GM12878 (cell line): ENCODE data around the gene GSK3A. TPM values are rescaled to one million over a fixed set of nuclear protein-coding genes. Genes with fewer than 3 reads are reported as not detected.

Experiments
- ESRRA ChIP-seq: IDR thresholded peaks from 2 replicates; pipeline ENCODE4 v1.6.1; 2012; ENCODE audit warnings: mild to moderate bottlenecking, low read length, improper control_type of control experiment
- FOXM1 ChIP-seq: IDR thresholded peaks from 2 replicates; pipeline ENCODE4 v1.6.1; 2012; ENCODE audit warnings: low read depth, mild to moderate bottlenecking, inconsistent platforms, low read length, moderate library complexity
- HCFC1 ChIP-seq: fragments of 150-350 bp; IDR thresholded peaks from 2 replicates; pipeline ENCODE4 v1.6.1; 2014; ENCODE audit warnings: low read length
- IKZF2 ChIP-seq, 2 experiments: fragments of 450-650 bp; IDR thresholded peaks; 2 replicates each; pipeline ENCODE4 v1.6.1; 2017; ENCODE audit warnings: mild to moderate bottlenecking in 2 of 2, moderate library complexity in 2 of 2
- MEF2B ChIP-seq: fragments of 450-650 bp; IDR thresholded peaks from 2 replicates; pipeline ENCODE4 v1.6.1; 2018; ENCODE audit warnings: mild to moderate bottlenecking, moderate library complexity; ENCODE audit not compliant: partially characterized antibody, poor library complexity, severe bottlenecking
- NFYA ChIP-seq: IDR thresholded peaks from 2 replicates; pipeline ENCODE4 v1.6.1; 2011; ENCODE audit warnings: low read depth, mild to moderate bottlenecking, low read length, improper control_type of control experiment, borderline replicate concordance
- RELA ChIP-seq: fragments of 450-650 bp; IDR thresholded peaks from 2 replicates; pipeline ENCODE4 v1.8.0; 2014; ENCODE audit warnings: borderline replicate concordance; ENCODE audit not compliant: partially characterized antibody
- SUZ12 ChIP-seq: fragments of 200-600 bp; sonication (generic); IDR thresholded peaks from one replicate; pipeline ENCODE4 v1.6.1; 2018; ENCODE audit warnings: antibody characterized with exemption, mild to moderate bottlenecking; ENCODE audit not compliant: unreplicated experiment
- polyA plus RNA-seq, 11 experiments: library from polyadenylated mRNA; depleted of rRNA in 4 of 11; unstranded in 6 of 11; stranded (reverse) in 5 of 11; fragments of >200 nt; fragmentation: Nextera tagmentation in 4 of 11; fragmentation: Illumina TruSeq in 1 of 11; extraction: Ambion mirVana in 4 of 11; extraction: Trizol in 1 of 11; gene quantifications; 1 replicate in 1 of 11; 2 replicates in 10 of 11; pipeline versions ENCODE4 v1.2.1 to v1.2.3, GENCODE V29; 2011 to 2016; ENCODE audit warnings: inconsistent platforms in 2 of 11, missing spikeins in 2 of 11, low read depth in 1 of 11
- total RNA-seq, 4 experiments: library from RNA; depleted of rRNA in 3 of 4; stranded (reverse); fragments of >200 nt in 3 of 4; fragmentation: Illumina TruSeq in 1 of 4; extraction: Trizol in 1 of 4; gene quantifications; 2 replicates each; pipeline versions ENCODE4 v1.2.1 to v1.2.3, GENCODE V29; 2013 to 2021
- TF ChIP-seq, protein P1 (sequence below): IDR thresholded peaks from 2 replicates; pipeline ENCODE4 v1.6.1; 2012; ENCODE audit warnings: mild to moderate bottlenecking, low read depth, low read length
- TF ChIP-seq, protein P2 (sequence below): fragments of 150-350 bp; IDR thresholded peaks from 2 replicates; pipeline ENCODE4 v1.6.1; 2014; ENCODE audit warnings: mild to moderate bottlenecking, low read depth, low read length
- TF ChIP-seq, protein P3 (sequence below): IDR thresholded peaks from 2 replicates; pipeline ENCODE4 v1.6.1; 2012; ENCODE audit warnings: improper control_type of control experiment, low read depth, low read length; ENCODE audit not compliant: insufficient replicate concordance
- TF ChIP-seq, protein P4 (sequence below): IDR thresholded peaks from 2 replicates; pipeline ENCODE4 v1.6.1; 2011; ENCODE audit warnings: borderline replicate concordance, low read depth, mild to moderate bottlenecking, moderate library complexity, mixed read lengths, low read length; ENCODE audit not compliant: insufficient read depth; ENCODE audit errors: extremely low read length
- TF ChIP-seq, protein P5 (sequence below): IDR thresholded peaks from 2 replicates; pipeline ENCODE4 v1.6.1; 2012; ENCODE audit warnings: low read depth, low read length, improper control_type of control experiment
- TF ChIP-seq, protein P6 (sequence below): fragments of 450-650 bp; IDR thresholded peaks from 2 replicates; pipeline ENCODE4 v1.6.1; 2017; ENCODE audit warnings: mild to moderate bottlenecking

Gene GSK3A
- total and polyA plus RNA-seq, 10 of the 15 experiments (the other 5 are each of a cell fraction or from before 2014, with no cell fraction given): 1.00 to 47.9 (median 15.2) TPM

DNA sequence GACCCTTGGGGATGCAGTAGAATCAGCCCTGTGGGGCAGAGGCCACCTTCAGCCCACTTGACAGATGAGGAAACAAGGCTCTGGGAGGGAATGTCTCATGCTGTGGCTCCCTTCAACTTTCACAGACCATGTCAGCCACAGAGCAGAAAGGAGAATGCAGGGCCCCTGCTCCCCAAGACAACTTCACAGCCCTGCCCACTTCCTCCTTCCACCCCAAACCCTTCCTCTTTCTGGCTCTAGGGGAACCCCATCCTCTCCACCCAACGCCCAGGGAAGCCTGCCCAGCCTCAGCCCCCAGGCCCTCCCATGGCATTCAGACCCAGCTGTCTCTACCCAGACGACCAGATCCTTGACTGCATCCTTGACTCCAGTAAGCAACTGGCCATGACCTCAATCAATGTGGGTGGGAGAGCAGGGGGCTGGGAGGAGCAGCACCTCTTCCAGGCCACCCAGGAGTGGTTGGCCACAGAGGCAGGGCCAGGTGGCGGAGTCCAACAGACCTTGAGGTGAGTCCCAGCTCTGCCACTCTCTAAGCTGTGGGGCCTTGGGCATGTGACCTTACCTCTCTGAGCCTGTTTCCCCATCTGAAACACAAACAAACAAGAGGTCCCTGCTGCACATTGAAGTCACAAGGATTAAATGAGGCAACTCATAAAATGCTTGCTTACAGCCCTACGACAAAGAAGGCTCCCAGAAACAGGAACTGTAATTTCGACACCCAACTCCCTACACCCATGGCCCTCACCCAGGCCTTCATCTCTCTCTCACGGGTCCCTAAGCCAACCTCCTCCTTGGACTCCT lies 40.7 kb downstream of the GSK3A start (continued):
- TF ChIP-seq NFYA (no peak), SUZ12 (no peak), FOXM1 (no peak), ESRRA (no peak; the same call in 1 of the 2 replicates), MEF2B (no peak), HCFC1 (no peak), IKZF2 (IDR thresholded peaks at IDR 0.05) (peak; percentile 85 to 87), RELA (peak; percentile 40)
- TF ChIP-seq, protein P1, sequence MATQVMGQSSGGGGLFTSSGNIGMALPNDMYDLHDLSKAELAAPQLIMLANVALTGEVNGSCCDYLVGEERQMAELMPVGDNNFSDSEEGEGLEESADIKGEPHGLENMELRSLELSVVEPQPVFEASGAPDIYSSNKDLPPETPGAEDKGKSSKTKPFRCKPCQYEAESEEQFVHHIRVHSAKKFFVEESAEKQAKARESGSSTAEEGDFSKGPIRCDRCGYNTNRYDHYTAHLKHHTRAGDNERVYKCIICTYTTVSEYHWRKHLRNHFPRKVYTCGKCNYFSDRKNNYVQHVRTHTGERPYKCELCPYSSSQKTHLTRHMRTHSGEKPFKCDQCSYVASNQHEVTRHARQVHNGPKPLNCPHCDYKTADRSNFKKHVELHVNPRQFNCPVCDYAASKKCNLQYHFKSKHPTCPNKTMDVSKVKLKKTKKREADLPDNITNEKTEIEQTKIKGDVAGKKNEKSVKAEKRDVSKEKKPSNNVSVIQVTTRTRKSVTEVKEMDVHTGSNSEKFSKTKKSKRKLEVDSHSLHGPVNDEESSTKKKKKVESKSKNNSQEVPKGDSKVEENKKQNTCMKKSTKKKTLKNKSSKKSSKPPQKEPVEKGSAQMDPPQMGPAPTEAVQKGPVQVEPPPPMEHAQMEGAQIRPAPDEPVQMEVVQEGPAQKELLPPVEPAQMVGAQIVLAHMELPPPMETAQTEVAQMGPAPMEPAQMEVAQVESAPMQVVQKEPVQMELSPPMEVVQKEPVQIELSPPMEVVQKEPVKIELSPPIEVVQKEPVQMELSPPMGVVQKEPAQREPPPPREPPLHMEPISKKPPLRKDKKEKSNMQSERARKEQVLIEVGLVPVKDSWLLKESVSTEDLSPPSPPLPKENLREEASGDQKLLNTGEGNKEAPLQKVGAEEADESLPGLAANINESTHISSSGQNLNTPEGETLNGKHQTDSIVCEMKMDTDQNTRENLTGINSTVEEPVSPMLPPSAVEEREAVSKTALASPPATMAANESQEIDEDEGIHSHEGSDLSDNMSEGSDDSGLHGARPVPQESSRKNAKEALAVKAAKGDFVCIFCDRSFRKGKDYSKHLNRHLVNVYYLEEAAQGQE: no peak
- TF ChIP-seq, protein P2, sequence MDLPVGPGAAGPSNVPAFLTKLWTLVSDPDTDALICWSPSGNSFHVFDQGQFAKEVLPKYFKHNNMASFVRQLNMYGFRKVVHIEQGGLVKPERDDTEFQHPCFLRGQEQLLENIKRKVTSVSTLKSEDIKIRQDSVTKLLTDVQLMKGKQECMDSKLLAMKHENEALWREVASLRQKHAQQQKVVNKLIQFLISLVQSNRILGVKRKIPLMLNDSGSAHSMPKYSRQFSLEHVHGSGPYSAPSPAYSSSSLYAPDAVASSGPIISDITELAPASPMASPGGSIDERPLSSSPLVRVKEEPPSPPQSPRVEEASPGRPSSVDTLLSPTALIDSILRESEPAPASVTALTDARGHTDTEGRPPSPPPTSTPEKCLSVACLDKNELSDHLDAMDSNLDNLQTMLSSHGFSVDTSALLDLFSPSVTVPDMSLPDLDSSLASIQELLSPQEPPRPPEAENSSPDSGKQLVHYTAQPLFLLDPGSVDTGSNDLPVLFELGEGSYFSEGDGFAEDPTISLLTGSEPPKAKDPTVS: no peak
- TF ChIP-seq, protein P3, sequence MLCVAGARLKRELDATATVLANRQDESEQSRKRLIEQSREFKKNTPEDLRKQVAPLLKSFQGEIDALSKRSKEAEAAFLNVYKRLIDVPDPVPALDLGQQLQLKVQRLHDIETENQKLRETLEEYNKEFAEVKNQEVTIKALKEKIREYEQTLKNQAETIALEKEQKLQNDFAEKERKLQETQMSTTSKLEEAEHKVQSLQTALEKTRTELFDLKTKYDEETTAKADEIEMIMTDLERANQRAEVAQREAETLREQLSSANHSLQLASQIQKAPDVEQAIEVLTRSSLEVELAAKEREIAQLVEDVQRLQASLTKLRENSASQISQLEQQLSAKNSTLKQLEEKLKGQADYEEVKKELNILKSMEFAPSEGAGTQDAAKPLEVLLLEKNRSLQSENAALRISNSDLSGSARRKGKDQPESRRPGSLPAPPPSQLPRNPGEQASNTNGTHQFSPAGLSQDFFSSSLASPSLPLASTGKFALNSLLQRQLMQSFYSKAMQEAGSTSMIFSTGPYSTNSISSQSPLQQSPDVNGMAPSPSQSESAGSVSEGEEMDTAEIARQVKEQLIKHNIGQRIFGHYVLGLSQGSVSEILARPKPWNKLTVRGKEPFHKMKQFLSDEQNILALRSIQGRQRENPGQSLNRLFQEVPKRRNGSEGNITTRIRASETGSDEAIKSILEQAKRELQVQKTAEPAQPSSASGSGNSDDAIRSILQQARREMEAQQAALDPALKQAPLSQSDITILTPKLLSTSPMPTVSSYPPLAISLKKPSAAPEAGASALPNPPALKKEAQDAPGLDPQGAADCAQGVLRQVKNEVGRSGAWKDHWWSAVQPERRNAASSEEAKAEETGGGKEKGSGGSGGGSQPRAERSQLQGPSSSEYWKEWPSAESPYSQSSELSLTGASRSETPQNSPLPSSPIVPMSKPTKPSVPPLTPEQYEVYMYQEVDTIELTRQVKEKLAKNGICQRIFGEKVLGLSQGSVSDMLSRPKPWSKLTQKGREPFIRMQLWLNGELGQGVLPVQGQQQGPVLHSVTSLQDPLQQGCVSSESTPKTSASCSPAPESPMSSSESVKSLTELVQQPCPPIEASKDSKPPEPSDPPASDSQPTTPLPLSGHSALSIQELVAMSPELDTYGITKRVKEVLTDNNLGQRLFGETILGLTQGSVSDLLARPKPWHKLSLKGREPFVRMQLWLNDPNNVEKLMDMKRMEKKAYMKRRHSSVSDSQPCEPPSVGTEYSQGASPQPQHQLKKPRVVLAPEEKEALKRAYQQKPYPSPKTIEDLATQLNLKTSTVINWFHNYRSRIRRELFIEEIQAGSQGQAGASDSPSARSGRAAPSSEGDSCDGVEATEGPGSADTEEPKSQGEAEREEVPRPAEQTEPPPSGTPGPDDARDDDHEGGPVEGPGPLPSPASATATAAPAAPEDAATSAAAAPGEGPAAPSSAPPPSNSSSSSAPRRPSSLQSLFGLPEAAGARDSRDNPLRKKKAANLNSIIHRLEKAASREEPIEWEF: no peak
- TF ChIP-seq, protein P4, sequence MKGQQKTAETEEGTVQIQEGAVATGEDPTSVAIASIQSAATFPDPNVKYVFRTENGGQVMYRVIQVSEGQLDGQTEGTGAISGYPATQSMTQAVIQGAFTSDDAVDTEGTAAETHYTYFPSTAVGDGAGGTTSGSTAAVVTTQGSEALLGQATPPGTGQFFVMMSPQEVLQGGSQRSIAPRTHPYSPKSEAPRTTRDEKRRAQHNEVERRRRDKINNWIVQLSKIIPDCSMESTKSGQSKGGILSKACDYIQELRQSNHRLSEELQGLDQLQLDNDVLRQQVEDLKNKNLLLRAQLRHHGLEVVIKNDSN: peak; percentile 40
- TF ChIP-seq, protein P5, sequence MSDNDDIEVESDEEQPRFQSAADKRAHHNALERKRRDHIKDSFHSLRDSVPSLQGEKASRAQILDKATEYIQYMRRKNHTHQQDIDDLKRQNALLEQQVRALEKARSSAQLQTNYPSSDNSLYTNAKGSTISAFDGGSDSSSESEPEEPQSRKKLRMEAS: no peak
- TF ChIP-seq, protein P6, sequence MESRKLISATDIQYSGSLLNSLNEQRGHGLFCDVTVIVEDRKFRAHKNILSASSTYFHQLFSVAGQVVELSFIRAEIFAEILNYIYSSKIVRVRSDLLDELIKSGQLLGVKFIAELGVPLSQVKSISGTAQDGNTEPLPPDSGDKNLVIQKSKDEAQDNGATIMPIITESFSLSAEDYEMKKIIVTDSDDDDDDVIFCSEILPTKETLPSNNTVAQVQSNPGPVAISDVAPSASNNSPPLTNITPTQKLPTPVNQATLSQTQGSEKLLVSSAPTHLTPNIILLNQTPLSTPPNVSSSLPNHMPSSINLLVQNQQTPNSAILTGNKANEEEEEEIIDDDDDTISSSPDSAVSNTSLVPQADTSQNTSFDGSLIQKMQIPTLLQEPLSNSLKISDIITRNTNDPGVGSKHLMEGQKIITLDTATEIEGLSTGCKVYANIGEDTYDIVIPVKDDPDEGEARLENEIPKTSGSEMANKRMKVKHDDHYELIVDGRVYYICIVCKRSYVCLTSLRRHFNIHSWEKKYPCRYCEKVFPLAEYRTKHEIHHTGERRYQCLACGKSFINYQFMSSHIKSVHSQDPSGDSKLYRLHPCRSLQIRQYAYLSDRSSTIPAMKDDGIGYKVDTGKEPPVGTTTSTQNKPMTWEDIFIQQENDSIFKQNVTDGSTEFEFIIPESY: no peak
